Suprapubic skin (tissue), 4 donors: ENCODE data around the gene PPIH. TPM values are rescaled to one million over a fixed set of nuclear protein-coding genes. Genes with fewer than 3 reads are reported as not detected.
A peak's percentile ranks its signal among the peaks of the same experiment; 100 is the strongest.
"Not testable (repeated sequence)": the region's sequence is repeated elsewhere in the genome, so short reads cannot be mapped to it uniquely, and the experiment has no call there.

Experiments used
- DNase-seq, 2 donors: peaks; one replicate each; pipeline ENCODE4 v3.0.0-alpha.2; 2019; ENCODE audit warnings: low spot score in 2 of 2
- H3K27ac ChIP-seq: fragments of 200-600 bp; sonication (generic); one replicate; pipeline ENCODE4 v1.5.1; 2019
- H3K27me3 ChIP-seq: fragments of 200-600 bp; sonication (generic); one replicate; pipeline ENCODE4 v1.5.1; 2019
- H3K36me3 ChIP-seq: fragments of 200-600 bp; sonication (generic); one replicate; pipeline ENCODE4 v1.5.1; 2019
- H3K4me1 ChIP-seq: fragments of 200-600 bp; sonication (generic); one replicate; pipeline ENCODE4 v1.5.1; 2019
- H3K4me3 ChIP-seq: fragments of 200-600 bp; sonication (generic); one replicate; pipeline ENCODE4 v1.5.1; 2019; ENCODE audit warnings: mild to moderate bottlenecking
- H3K9me3 ChIP-seq: fragments of 200-600 bp; sonication (generic); one replicate; pipeline ENCODE4 v1.5.1; 2019
- CTCF ChIP-seq, 2 donors: fragments of 200-600 bp in 1 of 2; fragments of 450-650 bp in 1 of 2; sonication (generic) in 1 of 2; IDR thresholded peaks; one replicate each; pipeline ENCODE4 v1.5.1; 2016 to 2019; ENCODE audit warnings: antibody characterized with exemption in 2 of 2, mild to moderate bottlenecking in 1 of 2, moderate library complexity in 1 of 2
- EP300 ChIP-seq: sonication (generic); formaldehyde crosslinking; IDR thresholded peaks from one replicate; pipeline ENCODE4 v1.6.1; 2017; ENCODE audit warnings: antibody characterized with exemption
- POLR2A ChIP-seq, 2 donors: fragments of 450-650 bp; IDR thresholded peaks; one replicate each; pipeline ENCODE4 v1.6.1; 2017; ENCODE audit warnings: antibody characterized with exemption in 2 of 2, mild to moderate bottlenecking in 2 of 2, moderate library complexity in 2 of 2
- POLR2AphosphoS5 ChIP-seq, 3 donors: sonication (generic); formaldehyde crosslinking; IDR thresholded peaks; one replicate each; pipeline ENCODE4 v1.6.1; 2017; ENCODE audit warnings: antibody characterized with exemption in 3 of 3
- WGBS: methylation state at CpG from one replicate; pipeline ENCODE4 v1.1.5; 2018; 5-methylcytosine and 5-hydroxymethylcytosine counted together
- total RNA-seq, 4 donors: library from RNA; depleted of rRNA; stranded (reverse); fragments of >200 nt; gene quantifications; one replicate each; pipeline ENCODE4 v1.1.0, GENCODE V29; 2016

The PPIH gene
- total RNA-seq, 4 donors from 2014 or later = 28.6 to 34.4 (median 29.9) TPM

- TF ChIP-seq POLR2AphosphoS5 (IDR thresholded peaks at IDR 0.05) = no peak
- no peak for TF ChIP-seq POLR2A (IDR thresholded peaks at IDR 0.05)
- WGBS = 90% methylated on average over 3 of the region's 3 CpGs
- H3K36me3 ChIP-seq = peaks cover 24% of the 10 kb centered on the region
- H3K27me3 ChIP-seq = no peaks in the 10 kb centered on the region
- no peak overlapping the region for H3K4me3 ChIP-seq
- DNase-seq = no peak
- no peaks in the 10 kb centered on the region for H3K9me3 ChIP-seq
- H3K4me1 ChIP-seq = peaks cover 9% of the 10 kb centered on the region
- no peak overlapping the region for H3K27ac ChIP-seq
These were observed 18.4 kb downstream of the PPIH start for GRCh38 chr1:42676534-42677087.

DNA sequence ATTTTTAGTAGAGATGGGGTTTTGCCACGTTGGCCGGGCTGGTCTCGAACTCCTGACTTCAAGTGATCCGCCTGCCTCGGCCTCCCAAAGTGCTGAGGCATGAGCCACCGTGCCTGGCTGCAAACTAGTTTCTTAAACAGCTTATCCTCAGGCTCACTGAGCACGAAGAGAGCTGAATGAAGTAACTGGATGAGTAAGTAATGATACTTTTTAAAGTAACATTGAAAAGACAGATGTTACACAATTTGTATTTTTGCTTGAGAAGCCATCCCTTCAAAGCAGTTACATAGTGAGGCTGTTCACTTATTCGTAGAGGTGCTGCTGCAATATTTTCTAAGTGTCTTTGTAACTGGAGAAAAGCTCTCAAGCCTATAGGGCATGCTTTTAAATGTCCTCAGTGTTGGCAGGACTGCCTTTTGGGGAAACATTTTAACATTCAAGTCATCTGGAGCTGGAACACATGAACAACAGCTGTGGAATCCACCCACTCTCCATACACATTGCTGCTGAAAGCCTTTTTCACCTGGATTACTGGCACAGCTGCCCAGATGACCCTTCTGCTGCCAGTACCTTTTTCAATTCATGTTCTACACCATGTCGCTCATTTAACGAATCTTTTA lies 21.3 kb downstream of the PPIH start:
- Histone ChIP-seq H3K36me3 (peaks cover 14% of the 10 kb centered on the region), H3K9me3 (no peaks in the 10 kb centered on the region), H3K4me1 (peaks cover 22% of the 10 kb centered on the region), H3K4me3 (no peak overlapping the region), H3K27ac (no peak overlapping the region), H3K27me3 (no peaks in the 10 kb centered on the region)
- 76% methylated on average over 10 of the region's 10 CpGs for WGBS
- no peak for TF ChIP-seq POLR2A (IDR thresholded peaks at IDR 0.05)
- TF ChIP-seq EP300 = no peak
- no peak for TF ChIP-seq POLR2AphosphoS5 (IDR thresholded peaks at IDR 0.05)
- TF ChIP-seq CTCF (IDR thresholded peaks at IDR 0.05) = no peak
- DNase-seq = no peak

GRCh38 chr1:42680055-42680454 lies 21.8 kb downstream of the PPIH start:
- Histone ChIP-seq H3K9me3 (no peaks in the 10 kb centered on the region), H3K36me3 (peaks cover 8% of the 10 kb centered on the region), H3K27ac (no peak overlapping the region), H3K27me3 (no peaks in the 10 kb centered on the region), H3K4me3 (no peak overlapping the region), H3K4me1 (peaks cover 26% of the 10 kb centered on the region)
- TF ChIP-seq POLR2AphosphoS5 (IDR thresholded peaks at IDR 0.05) (no peak), POLR2A (IDR thresholded peaks at IDR 0.05) (no peak), CTCF (IDR thresholded peaks at IDR 0.05) (no peak), EP300 (no peak)
- 62% methylated on average over 2 of the region's 2 CpGs for WGBS
- no peak for DNase-seq

- Histone ChIP-seq H3K4me3 (peak overlapping the region; percentile 97), H3K27me3 (no peaks in the 10 kb centered on the region), H3K4me1 (peaks cover 36% of the 10 kb centered on the region), H3K9me3 (no peaks in the 10 kb centered on the region), H3K27ac (peak overlapping the region; percentile 98), H3K36me3 (no peaks in the 10 kb centered on the region)
- no peak for DNase-seq
- 3% methylated on average over 18 of the region's 18 CpGs for WGBS
- TF ChIP-seq POLR2AphosphoS5 (IDR thresholded peaks at IDR 0.05) = no peak
- no peak for TF ChIP-seq EP300
- no peak for TF ChIP-seq POLR2A (IDR thresholded peaks at IDR 0.05)
- no peak for TF ChIP-seq CTCF (IDR thresholded peaks at IDR 0.05)
These were observed 22.9 kb downstream of the PPIH start for GRCh38 chr1:42680921-42681683.

- TF ChIP-seq POLR2A (IDR thresholded peaks at IDR 0.05) = peak; percentile 26 to 59
- TF ChIP-seq CTCF (IDR thresholded peaks at IDR 0.05) = no peak
- peak in 2 of 3 donors; percentile 66 to 90 for TF ChIP-seq POLR2AphosphoS5 (IDR thresholded peaks at IDR 0.05)
- TF ChIP-seq EP300 = peak; percentile 34
- peak within 1 kb of the TSS; percentile 97 for H3K4me3 ChIP-seq
- H3K4me1 ChIP-seq = peaks cover 44% of the 10 kb centered on the region
- H3K27ac ChIP-seq = peak within 1 kb of the TSS; percentile 98
- no peaks in the 10 kb centered on the region for H3K36me3 ChIP-seq
- DNase-seq = peak; percentile 97 to 98
- 0% methylated on average over 36 of the region's 54 CpGs for WGBS
- H3K27me3 ChIP-seq = no peaks in the 10 kb centered on the region
- H3K9me3 ChIP-seq = no peaks in the 10 kb centered on the region
These were observed 23.7 kb downstream of the PPIH start, which contains the start of gene YBX1 for GRCh38 chr1:42681741-42682483. TSS of gene YBX1 (plus strand) at chr1:42682418. CDS start at chr1:42682566, 148 bp downstream.

GRCh38 chr1:42682484-42682738 lies 24.2 kb downstream of the PPIH start:
- not testable (repeated sequence) for DNase-seq, H3K36me3 ChIP-seq, H3K27me3 ChIP-seq, H3K9me3 ChIP-seq
- Histone ChIP-seq H3K4me1 (peaks cover 49% of the 10 kb centered on the region), H3K4me3 (peak overlapping the region; percentile 97), H3K27ac (peak overlapping the region; percentile 98)
- no CpG with 5 or more reads among the region's 33 CpGs for WGBS
